Hepatocyte (in vitro differentiated cells): ENCODE data around the gene RSPRY1.

Experiments used
- EZH2phosphoT487 ChIP-seq: fragments of 200-600 bp; sonication (generic); IDR thresholded peaks from one replicate; pipeline ENCODE4 v1.6.1; 2018; ENCODE audit warnings: antibody characterized with exemption, mild to moderate bottlenecking, low read depth, moderate library complexity; ENCODE audit not compliant: unreplicated experiment, severe bottlenecking
- TF ChIP-seq, protein P1 (sequence below): fragments of 200-600 bp; sonication (generic); IDR thresholded peaks from 2 replicates; pipeline ENCODE4 v1.5.1; 2016; ENCODE audit warnings: antibody characterized with exemption, mild to moderate bottlenecking; ENCODE audit not compliant: poor library complexity

DNA sequence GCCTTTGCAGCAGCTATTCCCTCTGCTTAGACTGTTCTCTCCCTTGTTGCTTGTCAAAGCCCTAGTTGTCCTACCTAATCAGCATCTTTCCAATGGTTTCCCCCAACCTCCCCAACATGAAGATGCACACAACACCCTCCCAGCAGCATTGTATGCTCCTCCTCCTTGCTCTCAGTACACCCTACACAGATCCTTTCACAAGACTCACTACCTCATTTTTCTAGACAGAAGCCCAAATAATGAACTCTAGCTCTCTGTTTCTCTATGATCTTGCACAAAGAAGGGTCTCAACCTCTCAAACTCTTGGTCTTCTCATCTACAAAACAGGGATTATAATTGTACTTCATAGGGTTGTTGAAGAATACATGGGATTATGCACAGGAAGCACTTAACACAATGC is 19.7 kb upstream of the RSPRY1 start:
- TF ChIP-seq, protein P1, sequence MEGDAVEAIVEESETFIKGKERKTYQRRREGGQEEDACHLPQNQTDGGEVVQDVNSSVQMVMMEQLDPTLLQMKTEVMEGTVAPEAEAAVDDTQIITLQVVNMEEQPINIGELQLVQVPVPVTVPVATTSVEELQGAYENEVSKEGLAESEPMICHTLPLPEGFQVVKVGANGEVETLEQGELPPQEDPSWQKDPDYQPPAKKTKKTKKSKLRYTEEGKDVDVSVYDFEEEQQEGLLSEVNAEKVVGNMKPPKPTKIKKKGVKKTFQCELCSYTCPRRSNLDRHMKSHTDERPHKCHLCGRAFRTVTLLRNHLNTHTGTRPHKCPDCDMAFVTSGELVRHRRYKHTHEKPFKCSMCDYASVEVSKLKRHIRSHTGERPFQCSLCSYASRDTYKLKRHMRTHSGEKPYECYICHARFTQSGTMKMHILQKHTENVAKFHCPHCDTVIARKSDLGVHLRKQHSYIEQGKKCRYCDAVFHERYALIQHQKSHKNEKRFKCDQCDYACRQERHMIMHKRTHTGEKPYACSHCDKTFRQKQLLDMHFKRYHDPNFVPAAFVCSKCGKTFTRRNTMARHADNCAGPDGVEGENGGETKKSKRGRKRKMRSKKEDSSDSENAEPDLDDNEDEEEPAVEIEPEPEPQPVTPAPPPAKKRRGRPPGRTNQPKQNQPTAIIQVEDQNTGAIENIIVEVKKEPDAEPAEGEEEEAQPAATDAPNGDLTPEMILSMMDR = no peak
- no peak for TF ChIP-seq EZH2phosphoT487
